H7 (cell line): ENCODE measurements around the gene PTPRS. TPM values are rescaled to one million over a fixed set of nuclear protein-coding genes. Genes with fewer than 3 reads are reported as not detected.
A peak's percentile ranks its signal among the peaks of the same experiment; 100 is the strongest.

Experiments used
- DNase-seq: peaks from one replicate; pipeline ENCODE4 v3.0.0; 2012
- H3K27me3 ChIP-seq: 2 replicates; pipeline ENCODE4 v1.6.0; 2011; ENCODE audit warnings: mild to moderate bottlenecking, low read length; ENCODE audit not compliant: control insufficient read depth, insufficient read depth
- H3K36me3 ChIP-seq: replicated peaks from 2 replicates; pipeline ENCODE4 v1.5.1; 2011; ENCODE audit warnings: low read length; ENCODE audit not compliant: control insufficient read depth, insufficient read depth
- H3K4me3 ChIP-seq: 2 replicates; pipeline ENCODE4 v1.5.1; 2011; ENCODE audit warnings: low read depth, mild to moderate bottlenecking, control low read depth, low read length, moderate library complexity; ENCODE audit not compliant: insufficient read depth
- total RNA-seq: library from RNA; depleted of rRNA; stranded (reverse); fragments of >200 nt; shearing (Covaris generic); gene quantifications from 2 replicates; pipeline ENCODE4 v1.2.3, GENCODE V29; 2014; rRNA removed

PTPRS gene
- total RNA-seq, 1 experiment from 2014 or later: 130 TPM

DNA sequence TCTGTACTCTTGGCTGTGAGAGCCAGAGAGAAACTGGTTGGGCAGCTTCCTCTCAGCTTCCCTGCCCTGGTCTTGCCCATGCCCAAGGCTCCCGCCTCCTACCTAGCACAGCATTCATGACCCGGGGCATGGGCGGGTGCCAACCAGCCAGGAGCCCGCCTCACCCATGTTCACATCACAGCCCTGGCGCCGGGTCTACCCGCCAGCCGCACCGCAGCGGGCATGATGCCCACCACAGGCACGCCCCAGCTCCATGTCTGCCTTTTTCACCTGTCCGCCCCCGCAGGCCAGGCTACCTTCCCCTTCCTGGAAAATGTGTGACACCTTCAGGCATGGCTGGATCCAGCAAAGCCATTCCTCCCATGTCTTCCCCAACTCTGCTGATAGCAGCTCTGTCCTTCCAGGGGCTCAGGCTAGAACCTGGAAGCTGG is 42.1 kb downstream of the PTPRS start:
- no peaks in the 10 kb centered on the region for H3K36me3 ChIP-seq
- no peak for DNase-seq
- H3K27me3 ChIP-seq: no peaks in the 10 kb centered on the region
- no peak overlapping the region for H3K4me3 ChIP-seq

DNA sequence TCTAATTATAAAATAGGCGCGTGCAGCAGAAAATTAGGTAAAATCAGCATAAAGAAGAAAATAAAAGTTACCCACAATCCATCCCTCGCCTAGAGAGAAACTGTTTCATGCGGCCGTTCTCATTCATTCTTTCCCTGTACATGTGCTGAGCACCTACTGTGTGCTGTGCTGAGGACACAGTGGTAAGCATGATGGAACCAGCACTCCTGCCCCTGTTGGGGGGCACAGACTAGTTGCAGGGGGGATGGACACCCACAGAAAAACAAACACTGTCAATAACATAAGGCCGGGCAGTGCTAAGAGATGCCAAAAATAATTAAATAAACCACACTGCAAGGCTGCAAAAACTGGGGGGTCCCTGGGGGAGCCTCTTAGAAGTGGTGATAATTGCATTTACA is 43.3 kb downstream of the PTPRS start:
- no peak for DNase-seq
- no peaks in the 10 kb centered on the region for H3K27me3 ChIP-seq
- no peaks in the 10 kb centered on the region for H3K36me3 ChIP-seq
- no peak overlapping the region for H3K4me3 ChIP-seq

DNA sequence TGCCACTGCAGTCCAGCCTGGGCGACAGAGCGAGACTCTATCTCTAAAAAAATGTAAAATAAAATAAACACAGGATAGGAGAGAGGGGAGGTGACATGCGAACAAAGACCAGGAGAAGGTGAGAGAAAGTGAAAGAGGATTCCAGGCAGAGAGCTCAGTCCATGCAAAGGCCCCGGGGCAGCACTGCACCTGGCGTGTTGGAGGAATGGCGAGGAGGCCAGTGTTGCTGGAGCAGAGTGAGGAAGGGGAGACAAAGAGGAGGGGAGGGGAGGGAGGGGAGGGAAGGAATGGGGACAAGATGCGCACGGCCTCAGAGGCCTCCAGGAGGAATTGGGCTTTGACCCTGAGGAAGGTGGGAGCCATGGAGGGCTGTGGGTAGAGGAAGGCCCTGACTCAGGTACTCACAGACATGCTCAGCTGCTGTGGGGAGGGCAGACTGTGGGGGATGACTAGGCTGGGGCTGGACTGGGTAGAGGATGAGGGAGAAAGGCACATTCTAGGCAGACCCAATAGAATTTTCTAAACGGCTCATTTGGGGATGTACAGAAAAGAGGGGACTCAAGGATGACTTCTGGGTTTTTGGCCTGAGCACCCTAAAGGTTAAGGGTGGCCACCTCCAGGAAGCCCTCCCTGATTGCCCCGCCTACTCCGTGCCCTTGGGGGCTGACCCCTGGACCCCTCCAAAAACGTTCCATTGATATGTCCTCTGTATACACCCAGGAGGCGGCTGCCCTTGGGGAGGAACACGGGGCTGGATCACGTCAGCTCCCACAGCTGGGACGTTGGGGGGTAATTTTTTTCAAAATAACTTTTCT is 43.9 kb downstream of the PTPRS start:
- no peak for DNase-seq
- no peaks in the 10 kb centered on the region for H3K27me3 ChIP-seq
- no peaks in the 10 kb centered on the region for H3K36me3 ChIP-seq
- H3K4me3 ChIP-seq: no peak overlapping the region

DNA sequence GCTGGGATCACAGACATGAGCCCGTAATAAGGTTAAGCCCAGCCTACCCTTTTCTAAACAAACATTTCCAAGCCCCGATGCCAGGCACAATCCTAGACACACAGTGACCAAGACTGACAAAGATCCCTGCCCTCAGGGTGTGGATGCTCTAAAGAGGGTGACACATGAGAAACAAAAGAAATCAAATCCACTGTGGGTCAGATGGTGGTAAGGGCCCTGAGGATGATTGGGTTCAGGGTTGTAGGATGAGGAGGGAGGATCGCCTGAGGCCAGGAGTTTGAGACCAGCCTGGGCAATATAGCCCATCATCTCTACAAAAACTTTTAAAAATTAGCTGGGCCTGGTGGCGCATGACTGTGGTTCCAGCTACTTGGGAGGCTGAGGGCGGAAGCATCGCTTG is 44.6 kb downstream of the PTPRS start:
- Histone ChIP-seq H3K4me3 (no peak overlapping the region), H3K27me3 (no peaks in the 10 kb centered on the region), H3K36me3 (no peaks in the 10 kb centered on the region)
- DNase-seq: no peak

DNA sequence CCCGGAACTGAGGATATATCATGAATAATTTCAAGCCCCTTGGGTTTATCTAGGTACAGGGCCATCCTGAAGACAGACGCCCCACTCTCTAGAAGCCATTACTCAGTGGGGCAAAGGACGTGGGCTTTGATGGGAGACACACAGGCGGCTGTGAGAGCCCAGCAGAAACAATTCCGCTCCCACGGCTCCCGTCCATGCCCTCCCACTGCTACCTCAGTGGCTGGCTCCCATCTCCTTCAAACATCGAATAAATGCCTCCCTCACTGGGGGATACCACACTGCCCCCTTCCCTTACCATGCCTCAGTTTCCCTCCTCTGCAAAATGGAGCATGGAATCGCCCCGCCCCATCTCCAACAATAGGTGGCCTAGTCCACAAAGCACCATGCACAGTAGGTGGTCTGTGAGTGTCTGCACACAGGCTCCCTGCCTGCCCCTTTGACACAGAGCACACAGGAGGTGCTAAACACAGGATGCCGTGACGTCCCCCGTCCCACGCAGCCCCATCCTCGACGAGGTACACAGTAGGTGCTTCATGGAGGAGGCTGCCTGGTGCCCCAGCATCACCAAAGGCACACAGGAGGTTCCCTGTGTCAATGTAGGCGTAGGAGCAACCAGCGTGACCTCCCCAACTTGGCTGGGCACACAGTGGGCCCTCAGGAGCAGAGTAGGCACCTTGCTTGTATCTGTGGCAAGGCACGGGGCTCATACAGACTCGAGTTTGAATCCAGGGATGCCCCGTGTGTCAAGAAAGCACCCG is 46.0 kb downstream of the PTPRS start:
- Histone ChIP-seq H3K4me3 (peak overlapping the region; percentile 64; the same call in 1 of the 2 replicates), H3K27me3 (no peaks in the 10 kb centered on the region), H3K36me3 (no peaks in the 10 kb centered on the region)
- DNase-seq: peak; percentile 61

DNA sequence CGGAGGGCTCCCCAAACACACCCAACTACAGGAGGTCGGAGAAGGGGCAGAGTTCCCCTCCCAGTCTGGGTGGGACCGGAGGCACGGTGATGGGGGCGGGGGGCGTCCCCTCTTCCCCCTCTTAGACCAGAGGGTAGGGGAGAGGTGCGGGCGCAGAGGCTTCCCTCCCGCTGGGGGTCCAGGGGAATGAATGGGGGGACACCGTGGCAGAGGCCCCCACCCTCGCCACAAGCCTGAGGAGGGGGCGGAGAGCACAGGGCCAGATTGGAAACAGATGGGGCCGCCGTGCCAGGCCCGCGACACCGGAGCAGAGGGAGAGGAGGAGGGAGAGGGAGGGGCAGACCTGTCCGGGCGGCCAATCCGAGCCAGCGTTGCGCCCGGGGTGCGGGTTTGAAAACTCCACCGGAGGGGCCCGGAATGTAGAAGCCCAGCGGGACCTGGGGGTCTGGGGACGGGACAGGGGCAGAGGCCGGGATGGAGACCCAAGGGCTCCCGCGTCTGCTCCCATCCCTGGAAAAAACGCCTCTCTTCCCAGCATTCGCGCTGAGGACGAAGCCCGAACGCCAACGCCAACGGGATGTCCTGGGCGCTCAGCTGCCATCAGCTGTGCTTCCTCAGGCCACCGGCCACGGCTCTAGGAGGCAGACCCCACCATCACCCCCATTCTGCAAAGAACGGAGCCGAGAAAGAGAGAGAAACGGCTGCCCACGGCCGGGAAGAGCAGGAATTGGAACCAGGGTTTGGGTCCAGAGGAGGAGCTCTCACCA is 46.8 kb downstream of the PTPRS start:
- H3K4me3 ChIP-seq: peak overlapping the region; percentile 64
- DNase-seq: peak; percentile 95
- no peaks in the 10 kb centered on the region for H3K27me3 ChIP-seq
- no peaks in the 10 kb centered on the region for H3K36me3 ChIP-seq

DNA sequence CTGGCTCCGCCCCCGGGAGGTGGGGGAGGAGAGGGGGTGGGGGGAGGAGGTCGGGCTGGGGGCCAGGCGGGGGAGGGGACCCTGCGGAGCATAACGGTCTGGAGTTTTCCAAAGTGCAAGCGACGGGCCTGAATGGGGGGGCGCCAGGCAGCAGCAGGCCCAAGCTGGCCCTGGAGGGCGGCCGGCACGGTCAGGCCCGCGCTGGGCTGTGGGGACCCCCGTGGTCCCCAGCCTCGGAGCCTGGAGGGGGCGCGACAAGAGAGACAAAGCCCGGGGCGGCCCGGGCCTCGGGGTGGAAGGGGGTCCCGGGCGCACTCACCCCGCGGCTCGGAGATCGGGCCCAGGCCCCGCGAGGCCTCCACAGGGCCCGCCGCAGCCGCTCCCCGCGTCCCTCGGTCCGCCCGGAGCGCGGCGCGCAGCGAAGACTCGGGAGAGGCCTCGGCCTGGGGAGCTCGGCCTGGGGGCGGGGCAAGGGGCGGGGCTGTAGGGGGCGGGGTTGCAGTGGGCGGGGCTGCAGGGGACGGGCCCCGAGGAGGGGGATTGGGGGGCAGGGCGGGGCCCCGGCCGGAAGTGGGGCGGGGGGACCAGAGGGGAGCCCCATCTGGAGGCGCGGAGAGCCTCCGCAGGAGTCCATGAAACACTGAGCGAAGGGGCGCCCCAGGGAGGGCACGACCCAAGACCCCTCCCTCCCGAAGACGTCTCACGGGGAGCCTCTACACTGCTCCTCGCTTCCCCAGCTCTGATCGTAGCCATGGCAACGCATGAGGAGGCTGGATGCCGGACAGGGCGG is 47.6 kb downstream of the PTPRS start:
- Histone ChIP-seq H3K27me3 (no peaks in the 10 kb centered on the region), H3K4me3 (peak overlapping the region; percentile 73), H3K36me3 (no peaks in the 10 kb centered on the region)
- DNase-seq: peak; percentile 100

DNA sequence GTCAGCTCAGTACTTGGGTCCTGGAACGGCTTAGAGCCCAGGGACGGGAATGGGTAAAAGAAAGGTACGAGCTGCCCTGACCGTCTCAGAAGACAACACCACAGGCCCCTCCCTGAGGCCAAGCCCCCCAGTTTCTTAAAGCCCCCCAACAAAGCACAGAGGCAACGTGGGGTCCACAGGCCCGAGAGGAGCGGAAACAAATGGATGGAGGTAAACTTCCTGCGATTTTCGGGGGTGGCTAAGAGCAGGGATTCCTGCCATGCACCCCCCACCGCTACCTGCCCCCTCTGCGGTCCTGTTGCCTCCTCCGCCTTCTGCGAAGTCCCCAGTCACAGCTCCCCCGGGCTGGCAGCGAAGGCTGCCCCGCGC is 48.2 kb downstream of the PTPRS start:
- DNase-seq: no peak

DNA sequence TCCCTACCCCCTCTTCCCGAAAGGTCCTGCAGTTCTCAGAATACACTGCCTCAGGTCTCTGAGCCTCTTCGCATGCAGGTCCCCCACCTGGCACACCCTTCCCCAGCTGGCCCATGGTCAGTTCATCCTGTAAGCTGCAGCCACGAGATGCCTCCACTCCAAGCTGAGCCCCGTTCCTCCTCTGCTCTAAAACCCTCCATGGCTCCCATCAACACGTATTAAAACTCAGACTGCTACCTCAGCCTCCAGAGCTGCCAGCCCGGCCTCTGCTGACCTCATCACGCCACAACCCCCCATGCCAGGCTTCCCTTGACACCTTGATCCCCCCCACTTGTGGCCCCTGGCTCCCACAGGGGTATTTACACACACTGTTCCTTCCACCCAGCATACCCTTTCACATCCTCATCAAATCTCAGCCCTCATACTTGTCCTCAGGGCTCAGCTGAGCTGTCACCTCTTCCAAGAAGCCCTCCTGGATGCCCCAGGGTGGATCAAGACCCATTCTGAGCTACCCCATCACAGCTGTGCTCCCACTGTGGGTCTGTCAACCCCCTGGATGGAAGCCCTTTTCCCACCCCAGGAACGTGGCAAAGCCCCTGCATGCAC is 48.9 kb downstream of the PTPRS start:
- Histone ChIP-seq H3K27me3 (no peaks in the 10 kb centered on the region), H3K36me3 (no peaks in the 10 kb centered on the region), H3K4me3 (no peak overlapping the region)
- no peak for DNase-seq

More for the DNA sequence above, 48.2 kb downstream of the PTPRS start:
- Histone ChIP-seq H3K36me3 (no peaks in the 10 kb centered on the region), H3K4me3 (peak overlapping the region; percentile 73), H3K27me3 (no peaks in the 10 kb centered on the region)

Other genes with a start within 250 kb of the PTPRS start
- gene ZNRF4, start 114.6 kb upstream of the PTPRS start, total RNA-seq: not detected in 2 replicates
- gene TINCR, start 227.1 kb upstream of the PTPRS start, total RNA-seq: 0.28 and 0.74 TPM in 2 replicates